H9 (cell line): ENCODE measurements around the gene SLC37A4. TPM values are rescaled to one million over a fixed set of nuclear protein-coding genes. Genes with fewer than 3 reads are reported as not detected.

Source experiments
- DNase-seq: peaks from one replicate; pipeline ENCODE4 v3.0.0-alpha.2; 2017
- H2AFZ ChIP-seq: one replicate; pipeline ENCODE4 v1.6.1; 2013; ENCODE audit warnings: mild to moderate bottlenecking, low read length, control low read depth, moderate library complexity
- H2AK5ac ChIP-seq: 2 replicates; pipeline ENCODE4 v1.6.1; 2013; ENCODE audit warnings: low read length, control low read depth, mixed read lengths; ENCODE audit not compliant: insufficient read length
- H2BK120ac ChIP-seq: one replicate; pipeline ENCODE4 v1.6.1; 2013; ENCODE audit warnings: low read depth, mild to moderate bottlenecking, low read length, control low read depth, inconsistent platforms; ENCODE audit not compliant: poor library complexity, severe bottlenecking
- H2BK12ac ChIP-seq: 2 replicates; pipeline ENCODE4 v1.6.1; 2013; ENCODE audit warnings: low read length, control low read depth, mixed read lengths, low read depth; ENCODE audit not compliant: insufficient read length
- H2BK15ac ChIP-seq: 2 replicates; pipeline ENCODE4 v1.6.1; 2013; ENCODE audit warnings: low read depth, low read length, control low read depth
- H2BK20ac ChIP-seq: one replicate; pipeline ENCODE4 v1.6.1; 2013; ENCODE audit warnings: low read depth, mild to moderate bottlenecking, low read length, control low read depth, inconsistent platforms; ENCODE audit not compliant: poor library complexity, severe bottlenecking
- H2BK5ac ChIP-seq: 2 replicates; pipeline ENCODE4 v1.6.1; 2013; ENCODE audit warnings: low read length, control low read depth, mixed read lengths; ENCODE audit not compliant: insufficient read length
- H3K14ac ChIP-seq: 2 replicates; pipeline ENCODE4 v1.6.1; 2013; ENCODE audit warnings: low read length, control low read depth; ENCODE audit not compliant: insufficient read depth
- H3K18ac ChIP-seq: 2 replicates; pipeline ENCODE4 v1.6.1; 2013; ENCODE audit warnings: low read depth, mild to moderate bottlenecking, mixed read lengths, low read length, control low read depth; ENCODE audit not compliant: insufficient read length
- H3K23ac ChIP-seq: 2 replicates; pipeline ENCODE4 v1.6.1; 2013; ENCODE audit warnings: low read length, control low read depth, mixed read lengths, low read depth; ENCODE audit not compliant: insufficient read length
- H3K23me2 ChIP-seq: 2 replicates; pipeline ENCODE4 v1.6.1; 2013; ENCODE audit warnings: low read depth, mild to moderate bottlenecking, mixed read lengths, low read length, control low read depth; ENCODE audit not compliant: insufficient read length, poor library complexity, severe bottlenecking
- H3K27ac ChIP-seq: 2 replicates; pipeline ENCODE4 v1.5.1; 2013; ENCODE audit warnings: low read length, control low read depth, mixed read lengths, low read depth; ENCODE audit not compliant: insufficient read length
- H3K27me3 ChIP-seq: 2 replicates; pipeline ENCODE4 v1.6.1; 2013; ENCODE audit warnings: low read length, control low read depth, inconsistent platforms; ENCODE audit not compliant: insufficient read depth
- H3K4ac ChIP-seq: 2 replicates; pipeline ENCODE4 v1.6.1; 2013; ENCODE audit warnings: low read depth, mild to moderate bottlenecking, control low read depth, inconsistent platforms, low read length, moderate library complexity
- H3K4me1 ChIP-seq: 2 replicates; pipeline ENCODE4 v1.6.1; 2013; ENCODE audit warnings: low read length, control low read depth, inconsistent platforms; ENCODE audit not compliant: insufficient read depth
- H3K4me2 ChIP-seq: 2 replicates; pipeline ENCODE4 v1.6.1; 2013; ENCODE audit warnings: low read length, control low read depth, mixed read lengths; ENCODE audit not compliant: insufficient read length, insufficient read depth
- H3K56ac ChIP-seq: 2 replicates; pipeline ENCODE4 v1.6.1; 2013; ENCODE audit warnings: low read depth, mild to moderate bottlenecking, mixed read lengths, low read length, control low read depth; ENCODE audit not compliant: insufficient read length
- H3K79me1 ChIP-seq: 2 replicates; pipeline ENCODE4 v1.6.1; 2013; ENCODE audit warnings: low read depth, mild to moderate bottlenecking, moderate library complexity, low read length, control low read depth, inconsistent platforms; ENCODE audit not compliant: insufficient read depth, poor library complexity, severe bottlenecking
- H3K79me2 ChIP-seq: 2 replicates; pipeline ENCODE4 v1.6.1; 2013; ENCODE audit warnings: low read length, control low read depth, inconsistent platforms; ENCODE audit not compliant: insufficient read depth
- H3K9ac ChIP-seq: 2 replicates; pipeline ENCODE4 v1.6.1; 2013; ENCODE audit warnings: low read length, control low read depth, mixed read lengths; ENCODE audit not compliant: insufficient read length; ENCODE audit errors: extremely low read depth
- H3K9me3 ChIP-seq: one replicate; pipeline ENCODE4 v1.6.1; 2013; ENCODE audit warnings: low read depth, low read length, inconsistent platforms; ENCODE audit not compliant: control insufficient read depth
- H3T11ph ChIP-seq: one replicate; pipeline ENCODE4 v1.6.1; 2013; ENCODE audit warnings: mild to moderate bottlenecking, low read length, control low read depth, inconsistent platforms
- H4K20me1 ChIP-seq: one replicate; pipeline ENCODE4 v1.6.1; 2013; ENCODE audit not compliant: control insufficient read depth, insufficient read length, insufficient read depth
- H4K5ac ChIP-seq: 2 replicates; pipeline ENCODE4 v1.6.1; 2013; ENCODE audit warnings: low read depth, mild to moderate bottlenecking, mixed read lengths, low read length, control low read depth; ENCODE audit not compliant: insufficient read length
- H4K8ac ChIP-seq: replicated peaks from 2 replicates; pipeline ENCODE4 v1.6.1; 2013; ENCODE audit warnings: low read length, control low read depth, mixed read lengths, low read depth; ENCODE audit not compliant: insufficient read length
- H4K91ac ChIP-seq: 2 replicates; pipeline ENCODE4 v1.6.1; 2013; ENCODE audit warnings: low read depth, mild to moderate bottlenecking, moderate library complexity, mixed read lengths, low read length, control low read depth; ENCODE audit not compliant: insufficient read length
- H3K27ac Mint-ChIP-seq, 3 experiments: 2 replicates in 2 of 3; 3 replicates in 1 of 3; pipeline ENCODE4 v1.8.0; 2020 to 2021; ENCODE audit warnings: mixed read lengths in 3 of 3, mild to moderate bottlenecking in 1 of 3, moderate library complexity in 1 of 3
- H3K27me3 Mint-ChIP-seq: 2 replicates; pipeline ENCODE4 v1.8.0; 2021; ENCODE audit warnings: low read depth, mild to moderate bottlenecking, moderate library complexity, mixed read lengths
- H3K36me3 Mint-ChIP-seq, 3 experiments: 2 replicates in 2 of 3; 3 replicates in 1 of 3; pipeline ENCODE4 v1.8.0; 2020 to 2021; ENCODE audit warnings: low read depth in 3 of 3, mixed read lengths in 3 of 3; ENCODE audit not compliant: insufficient read depth in 1 of 3
- H3K4me1 Mint-ChIP-seq, 2 experiments: 2 replicates each; pipeline ENCODE4 v1.8.0; 2020; ENCODE audit warnings: mixed read lengths in 2 of 2
- H3K4me3 Mint-ChIP-seq, 2 experiments: 2 replicates in 1 of 2; 3 replicates in 1 of 2; pipeline ENCODE4 v1.8.0; 2020 to 2021; ENCODE audit warnings: mild to moderate bottlenecking in 2 of 2, mixed read lengths in 2 of 2, moderate library complexity in 1 of 2
- H3K9me3 Mint-ChIP-seq, 2 experiments: 2 replicates in 1 of 2; 3 replicates in 1 of 2; pipeline ENCODE4 v1.8.0; 2020; ENCODE audit warnings: mild to moderate bottlenecking in 2 of 2, mixed read lengths in 2 of 2, moderate library complexity in 1 of 2
- CTCF ChIP-seq: fragments of 200-600 bp; sonication (generic); conservative IDR thresholded peaks from 3 replicates; pipeline ENCODE4 v1.8.0; 2021; ENCODE audit warnings: antibody characterized with exemption, mild to moderate bottlenecking
- WGBS: extraction: QIAGEN DNeasy Blood & Tissue Kit; methylation state at CpG from one replicate; pipeline ENCODE4 v1.1.7; 2013; ENCODE audit warnings: missing lambda C conversion rate, low lambda C conversion rate, mixed read lengths; ENCODE audit not compliant: insufficient read length; ENCODE audit errors: extremely low coverage; 5-methylcytosine and 5-hydroxymethylcytosine counted together
- total RNA-seq: library from RNA; stranded (reverse); gene quantifications from 2 replicates; pipeline ENCODE4 v1.2.1, GENCODE V29; 2021

SLC37A4 gene
- total RNA-seq, 1 experiment from 2014 or later = 41.0 TPM

GRCh38 chr11:118980191-118980881 is 50.3 kb downstream of the SLC37A4 start:
- Mint-ChIP-seq H3K4me3 (peak overlapping the region in 1 of 2 experiments; percentile 15; a peak in 1 of 5 replicates), H3K9me3 (no peaks in the 10 kb centered on the region), H3K36me3 (no peaks in the 10 kb centered on the region), H3K4me1 (peaks cover 14 to 21% of the 10 kb centered on the region in 2 experiments), H3K27ac (peak overlapping the region in 1 of 3 experiments; percentile 72; a peak in 2 of 7 replicates), H3K27me3 (peaks cover 6% of the 10 kb centered on the region)
- no peak for TF ChIP-seq CTCF
- Histone ChIP-seq H2AK5ac (no peak overlapping the region), H3K4me2 (peak overlapping the region; percentile 11), H2BK15ac (no peak overlapping the region), H3K14ac (no peak overlapping the region; the same call in 1 of the 2 replicates), H3K79me1 (no peaks in the 10 kb centered on the region), H2BK5ac (no peak overlapping the region), H2BK20ac (no peak overlapping the region), H2BK12ac (no peak overlapping the region), H3T11ph (no peak overlapping the region), H4K91ac (no peak overlapping the region), H3K23me2 (no peaks in the 10 kb centered on the region), H3K27ac (no peak overlapping the region), H3K56ac (no peak overlapping the region), H3K4ac (no peak overlapping the region), H2AFZ (no peak overlapping the region), H3K9ac (no peak overlapping the region), H4K5ac (no peak overlapping the region), H3K4me1 (no peaks in the 10 kb centered on the region), H3K27me3 (no peaks in the 10 kb centered on the region; the same call in 1 of the 2 replicates), H3K18ac (no peak overlapping the region), H3K23ac (no peak overlapping the region), H3K9me3 (no peaks in the 10 kb centered on the region), H4K20me1 (no peaks in the 10 kb centered on the region), H3K79me2 (no peaks in the 10 kb centered on the region), H2BK120ac (no peak overlapping the region), H4K8ac (no peak overlapping the region)
- no CpG with 5 or more reads among the region's 21 CpGs for WGBS
- DNase-seq = peak; percentile 71
